HepG2 (cell line): ENCODE results near the gene ADIPOR2. TPM values are rescaled to one million over a fixed set of nuclear protein-coding genes. Genes with fewer than 3 reads are reported as not detected.

Experiments used
- BCL3 ChIP-seq: sonication (generic); formaldehyde crosslinking; IDR thresholded peaks from 2 replicates; pipeline ENCODE4 v1.5.1; 2020; ENCODE audit warnings: mild to moderate bottlenecking, missing genetic modification reagents, moderate library complexity
- DBP ChIP-seq: sonication (generic); formaldehyde crosslinking; IDR thresholded peaks from 2 replicates; pipeline ENCODE4 v1.4.0; 2020; ENCODE audit warnings: missing genetic modification reagents; ENCODE audit errors: not compliant biosample characterization
- HINFP ChIP-seq: sonication (generic); formaldehyde crosslinking; IDR thresholded peaks from 2 replicates; pipeline ENCODE4 v1.4.0; 2020; ENCODE audit warnings: low read depth, mild to moderate bottlenecking, missing genetic modification reagents
- ISL2 ChIP-seq: sonication (generic); formaldehyde crosslinking; IDR thresholded peaks from 2 replicates; pipeline ENCODE4 v1.5.0; 2020; ENCODE audit warnings: missing genetic modification reagents
- JUNB ChIP-seq: sonication (generic); formaldehyde crosslinking; IDR thresholded peaks from 2 replicates; pipeline ENCODE4 v1.8.0; 2022; ENCODE audit warnings: missing genetic modification reagents, mild to moderate bottlenecking, borderline replicate concordance
- KDM4B ChIP-seq: sonication (generic); formaldehyde crosslinking; IDR thresholded peaks from 2 replicates; pipeline ENCODE4 v1.4.0; 2020; ENCODE audit warnings: missing genetic modification reagents
- KLF11 ChIP-seq: IDR thresholded peaks from 2 replicates; pipeline ENCODE4 v1.6.1; 2016; ENCODE audit warnings: missing compliant biosample characterization
- SATB2 ChIP-seq: sonication (generic); formaldehyde crosslinking; IDR thresholded peaks from 2 replicates; pipeline ENCODE4 v1.5.0; 2020; ENCODE audit warnings: missing genetic modification reagents
- TBX3 ChIP-seq: fragments of 450-650 bp; IDR thresholded peaks from 2 replicates; pipeline ENCODE4 v1.6.1; 2017; ENCODE audit warnings: antibody characterized with exemption, mild to moderate bottlenecking, inconsistent platforms, borderline replicate concordance
- TRIM22 ChIP-seq: fragments of 450-650 bp; IDR thresholded peaks from 2 replicates; pipeline ENCODE4 v1.6.1; 2017
- YY1 ChIP-seq: IDR thresholded peaks from 2 replicates; pipeline ENCODE4 v1.6.1; 2011; ENCODE audit warnings: low read length, low read depth, moderate library complexity, mild to moderate bottlenecking; ENCODE audit not compliant: insufficient read depth, insufficient replicate concordance
- ZBTB7B ChIP-seq: sonication (generic); formaldehyde crosslinking; IDR thresholded peaks from 2 replicates; pipeline ENCODE4 v1.4.0; 2020; ENCODE audit warnings: missing genetic modification reagents
- ZNF205 ChIP-seq: IDR thresholded peaks from 2 replicates; pipeline ENCODE4 v1.6.1; 2018; ENCODE audit warnings: missing biosample characterization, missing genetic modification reagents
- ZNF326 ChIP-seq: sonication (generic); formaldehyde crosslinking; IDR thresholded peaks from 2 replicates; pipeline ENCODE4 v1.4.0; 2020; ENCODE audit warnings: missing genetic modification reagents, borderline replicate concordance
- ZNF350 ChIP-seq: sonication (generic); formaldehyde crosslinking; IDR thresholded peaks from 2 replicates; pipeline ENCODE4 v1.4.0; 2020; ENCODE audit warnings: mild to moderate bottlenecking, low read depth, missing genetic modification reagents, borderline replicate concordance
- ZNF414 ChIP-seq: sonication (generic); formaldehyde crosslinking; IDR thresholded peaks from 2 replicates; pipeline ENCODE4 v1.5.0; 2020; ENCODE audit warnings: missing genetic modification reagents
- ZNF432 ChIP-seq: sonication (generic); formaldehyde crosslinking; IDR thresholded peaks from 2 replicates; pipeline ENCODE4 v1.5.0; 2020; ENCODE audit warnings: missing genetic modification reagents, mild to moderate bottlenecking, borderline replicate concordance
- ZNF556 ChIP-seq: sonication (generic); formaldehyde crosslinking; IDR thresholded peaks from 2 replicates; pipeline ENCODE4 v1.4.0; 2020; ENCODE audit warnings: mild to moderate bottlenecking, missing genetic modification reagents, borderline replicate concordance
- ZNF574 ChIP-seq: sonication (generic); formaldehyde crosslinking; IDR thresholded peaks from 2 replicates; pipeline ENCODE4 v1.4.0; 2020; ENCODE audit warnings: missing genetic modification reagents
- ZNF619 ChIP-seq: sonication (generic); formaldehyde crosslinking; IDR thresholded peaks from 2 replicates; pipeline ENCODE4 v1.4.0; 2020; ENCODE audit warnings: mild to moderate bottlenecking, missing genetic modification reagents
- ZSCAN25 ChIP-seq: sonication (generic); formaldehyde crosslinking; IDR thresholded peaks from 2 replicates; pipeline ENCODE4 v1.8.0; 2022; ENCODE audit warnings: mild to moderate bottlenecking, missing genetic modification reagents
- polyA plus RNA-seq, 8 experiments: library from polyadenylated mRNA; depleted of rRNA in 3 of 8; stranded (reverse) in 7 of 8; unstranded in 1 of 8; fragments of >200 nt; fragmentation: Illumina TruSeq in 4 of 8; extraction: Trizol in 4 of 8; gene quantifications; 2 replicates each; pipeline versions ENCODE4 v1.2.1 to v1.2.3, GENCODE V29; 2011 to 2016; ENCODE audit warnings: low read depth in 4 of 8, missing spikeins in 1 of 8, mixed read lengths in 1 of 8; ENCODE audit not compliant: insufficient read depth in 1 of 8
- total RNA-seq, 5 experiments: library from RNA; depleted of rRNA; stranded (reverse); fragments of >200 nt; fragmentation: Illumina TruSeq; extraction: Trizol; gene quantifications; 2 replicates each; pipeline ENCODE4 v1.2.3, GENCODE V29; 2016; ENCODE audit warnings: low read depth in 1 of 5

The ADIPOR2 gene
- total and polyA plus RNA-seq, 2 of the 13 experiments (the other 11 are each of a cell fraction or from before 2014, with no cell fraction given), result 35.2 to 52.2 TPM

- TF ChIP-seq DBP (CRISPR knock-in tag) (no peak), TBX3 (no peak), ZBTB7B (CRISPR knock-in tag) (peak; percentile 66), KDM4B (CRISPR knock-in tag) (no peak), ZNF414 (CRISPR knock-in tag) (no peak), SATB2 (CRISPR knock-in tag) (no peak), YY1 (no peak), HINFP (CRISPR knock-in tag) (no peak), JUNB (CRISPR knock-in tag) (no peak), ZNF326 (CRISPR knock-in tag) (no peak), ZNF619 (CRISPR knock-in tag) (no peak), ZNF432 (CRISPR knock-in tag) (no peak), ZNF574 (CRISPR knock-in tag) (peak; percentile 55), TRIM22 (no peak), ZSCAN25 (CRISPR knock-in tag) (peak; percentile 59; the same call in 1 of the 2 replicates), ZNF205 (CRISPR knock-in tag) (no peak), BCL3 (CRISPR knock-in tag) (no peak), KLF11 (CRISPR knock-in tag) (no peak), ZNF556 (CRISPR knock-in tag) (peak; percentile 32; the same call in 1 of the 2 replicates), ISL2 (peak; percentile 57; the same call in 1 of the 2 replicates), ZNF350 (peak; percentile 64; the same call in 1 of the 2 replicates)
These were observed 21.9 kb upstream of the ADIPOR2 start (continued) for GRCh38 chr12:1668833-1669543.
